ENCODE data around the gene IHH.

DNA sequence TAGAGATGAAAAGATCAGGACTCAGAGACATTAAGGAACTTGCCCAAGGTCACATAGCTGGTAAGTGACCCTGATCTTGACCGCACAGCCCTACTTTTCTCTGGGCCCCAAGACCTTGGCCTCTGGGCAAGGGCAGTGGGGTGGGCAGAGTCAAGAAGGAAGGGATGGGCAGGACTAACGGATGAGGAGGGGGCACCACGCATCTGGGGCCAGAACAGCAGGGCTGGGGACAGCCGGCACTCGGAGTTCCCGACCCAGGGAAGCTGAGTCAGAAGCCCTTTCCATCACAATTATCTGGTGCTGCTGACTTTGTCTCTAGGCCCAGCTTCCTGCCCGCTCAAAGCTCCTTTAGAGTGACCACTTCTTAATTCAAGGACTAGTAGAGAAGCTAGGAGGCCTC lies 33.8 kb downstream of the IHH start:
- TF ChIP-seq, protein P1, sequence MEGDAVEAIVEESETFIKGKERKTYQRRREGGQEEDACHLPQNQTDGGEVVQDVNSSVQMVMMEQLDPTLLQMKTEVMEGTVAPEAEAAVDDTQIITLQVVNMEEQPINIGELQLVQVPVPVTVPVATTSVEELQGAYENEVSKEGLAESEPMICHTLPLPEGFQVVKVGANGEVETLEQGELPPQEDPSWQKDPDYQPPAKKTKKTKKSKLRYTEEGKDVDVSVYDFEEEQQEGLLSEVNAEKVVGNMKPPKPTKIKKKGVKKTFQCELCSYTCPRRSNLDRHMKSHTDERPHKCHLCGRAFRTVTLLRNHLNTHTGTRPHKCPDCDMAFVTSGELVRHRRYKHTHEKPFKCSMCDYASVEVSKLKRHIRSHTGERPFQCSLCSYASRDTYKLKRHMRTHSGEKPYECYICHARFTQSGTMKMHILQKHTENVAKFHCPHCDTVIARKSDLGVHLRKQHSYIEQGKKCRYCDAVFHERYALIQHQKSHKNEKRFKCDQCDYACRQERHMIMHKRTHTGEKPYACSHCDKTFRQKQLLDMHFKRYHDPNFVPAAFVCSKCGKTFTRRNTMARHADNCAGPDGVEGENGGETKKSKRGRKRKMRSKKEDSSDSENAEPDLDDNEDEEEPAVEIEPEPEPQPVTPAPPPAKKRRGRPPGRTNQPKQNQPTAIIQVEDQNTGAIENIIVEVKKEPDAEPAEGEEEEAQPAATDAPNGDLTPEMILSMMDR (IDR thresholded peaks at IDR 0.05): no peak
- no peak for TF ChIP-seq POLR2A (IDR thresholded peaks at IDR 0.05)
